Mesothelial cell of epicardium (in vitro differentiated cells): ENCODE measurements around the gene ZFAND6. TPM values are rescaled to one million over a fixed set of nuclear protein-coding genes. Genes with fewer than 3 reads are reported as not detected.

Experiments
- DNase-seq, 2 experiments: peaks; one replicate each; pipeline ENCODE4 v3.0.0; 2021; ENCODE audit warnings: low spot score in 2 of 2; ENCODE audit not compliant: unreplicated experiment in 2 of 2
- H3K27ac Mint-ChIP-seq: 2 replicates; pipeline ENCODE4 v1.8.0; 2021; ENCODE audit warnings: mixed read lengths
- H3K27me3 Mint-ChIP-seq: 2 replicates; pipeline ENCODE4 v1.8.0; 2021; ENCODE audit warnings: low read depth, mixed read lengths
- H3K36me3 Mint-ChIP-seq: 2 replicates; pipeline ENCODE4 v1.8.0; 2021; ENCODE audit warnings: mixed read lengths
- H3K4me1 Mint-ChIP-seq: 2 replicates; pipeline ENCODE4 v1.8.0; 2021; ENCODE audit warnings: mixed read lengths
- H3K4me3 Mint-ChIP-seq: 2 replicates; pipeline ENCODE4 v1.8.0; 2021; ENCODE audit warnings: mild to moderate bottlenecking, moderate library complexity, mixed read lengths
- H3K9me3 Mint-ChIP-seq: 2 replicates; pipeline ENCODE4 v1.8.0; 2021; ENCODE audit warnings: mixed read lengths
- CTCF ChIP-seq: fragments of 200-600 bp; sonication (generic); IDR thresholded peaks from one replicate; pipeline ENCODE4 v1.5.0; 2021; ENCODE audit warnings: antibody characterized with exemption; ENCODE audit not compliant: unreplicated experiment
- total RNA-seq: library from RNA; stranded (reverse); gene quantifications from 3 replicates; pipeline ENCODE4 v1.2.1, GENCODE V29; 2021

The ZFAND6 gene
- total RNA-seq, 1 donor from 2014 or later, result 88.8 TPM

DNA sequence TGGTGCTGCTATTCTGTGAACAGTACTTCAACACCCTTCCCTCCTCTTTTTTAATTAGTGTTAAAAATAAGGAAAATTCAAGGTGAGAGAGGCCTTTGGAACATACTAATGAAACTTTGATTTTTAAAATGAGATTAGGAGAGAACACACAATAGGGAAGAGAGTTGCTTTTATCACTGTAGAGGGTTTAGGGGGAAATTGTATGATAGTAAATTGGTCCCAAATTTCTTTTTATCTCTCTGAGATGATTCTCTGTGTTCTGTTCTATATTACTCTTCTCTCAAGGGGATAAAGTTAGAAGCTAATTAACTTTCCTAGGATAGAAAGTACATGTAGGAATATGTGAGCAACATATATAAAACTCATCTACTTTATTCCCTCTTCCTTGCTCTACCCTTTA, 40.8 kb downstream of the ZFAND6 start:
- Mint-ChIP-seq H3K27ac (no peak overlapping the region), H3K36me3 (peaks cover 5% of the 10 kb centered on the region), H3K4me1 (peaks cover 25% of the 10 kb centered on the region), H3K4me3 (no peak overlapping the region), H3K27me3 (no peaks in the 10 kb centered on the region), H3K9me3 (no peaks in the 10 kb centered on the region)
- TF ChIP-seq CTCF, result no peak
- DNase-seq, result no peak

DNA sequence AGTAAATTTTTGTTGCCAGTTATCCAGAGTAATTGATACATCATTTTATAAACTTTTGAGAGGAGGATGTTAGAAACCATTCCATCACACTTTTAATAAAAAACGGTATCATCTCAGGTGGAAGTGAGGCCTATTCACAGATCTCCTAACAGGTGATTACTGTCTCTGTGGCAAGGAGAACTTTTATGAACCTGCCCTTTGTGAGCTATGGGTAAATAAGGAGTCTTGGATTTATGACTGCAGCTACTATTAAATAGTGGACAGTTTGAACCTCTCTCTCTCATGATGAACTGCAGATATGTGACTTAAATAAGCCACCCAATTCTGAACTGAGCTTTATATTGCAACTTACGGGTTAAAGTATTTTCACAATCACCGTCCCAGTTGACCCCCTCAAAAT, 45.7 kb downstream of the ZFAND6 start:
- TF ChIP-seq CTCF, result no peak
- Mint-ChIP-seq H3K36me3 (peaks cover 5% of the 10 kb centered on the region), H3K4me3 (no peak overlapping the region), H3K4me1 (peaks cover 15% of the 10 kb centered on the region), H3K27me3 (no peaks in the 10 kb centered on the region), H3K27ac (peak overlapping the region; percentile 6), H3K9me3 (no peaks in the 10 kb centered on the region)
- no peak for DNase-seq

DNA sequence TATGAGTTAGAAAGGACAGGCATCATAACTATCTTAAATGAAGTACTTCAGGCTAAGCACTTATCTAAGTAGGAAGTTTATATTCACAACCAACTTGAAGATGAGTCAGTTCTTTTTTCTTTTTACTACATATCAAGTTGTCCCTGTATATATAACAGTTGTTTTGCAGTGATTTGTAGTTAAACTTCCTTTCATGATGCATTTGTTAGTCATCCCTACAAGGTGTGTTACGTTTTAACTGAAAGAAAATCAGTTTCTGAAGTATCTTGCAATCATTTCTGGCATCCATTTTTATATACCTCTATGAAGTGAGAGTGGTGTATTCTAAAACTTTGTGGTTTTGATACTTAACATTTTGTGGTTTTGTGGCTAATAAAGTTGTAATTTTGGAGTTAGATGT, 46.1 kb downstream of the ZFAND6 start:
- Mint-ChIP-seq H3K4me3 (no peak overlapping the region), H3K27me3 (no peaks in the 10 kb centered on the region), H3K36me3 (peaks cover 5% of the 10 kb centered on the region), H3K9me3 (no peaks in the 10 kb centered on the region), H3K27ac (no peak overlapping the region), H3K4me1 (peaks cover 15% of the 10 kb centered on the region)
- no peak for DNase-seq
- no peak for TF ChIP-seq CTCF

- Mint-ChIP-seq H3K27ac (no peak overlapping the region), H3K27me3 (no peaks in the 10 kb centered on the region), H3K9me3 (no peaks in the 10 kb centered on the region), H3K36me3 (peaks cover 5% of the 10 kb centered on the region), H3K4me3 (no peak overlapping the region), H3K4me1 (peaks cover 15% of the 10 kb centered on the region)
- DNase-seq, result no peak
- no peak for TF ChIP-seq CTCF
Observed at GRCh38 chr15:80106051-80106450, 46.6 kb downstream of the ZFAND6 start.

DNA sequence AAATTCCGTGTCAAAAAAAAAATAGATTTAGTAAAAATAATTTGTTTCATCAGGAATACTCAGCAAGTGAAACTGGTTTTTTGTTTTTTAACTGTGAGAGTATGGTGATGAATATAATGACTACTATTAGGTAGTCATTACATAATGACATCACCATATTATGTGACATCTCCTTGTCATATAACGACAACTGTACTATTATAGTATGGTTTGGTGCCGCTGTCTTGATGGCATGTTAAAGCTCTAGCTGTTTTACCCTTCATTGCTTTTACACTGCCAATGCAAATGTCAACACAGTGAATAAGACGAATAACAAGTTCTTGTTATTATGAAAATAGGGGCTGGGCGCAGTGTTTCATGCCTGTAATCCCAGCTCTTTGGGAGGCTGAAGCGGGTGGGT, 47.7 kb downstream of the ZFAND6 start:
- Mint-ChIP-seq H3K27me3 (no peaks in the 10 kb centered on the region), H3K27ac (no peak overlapping the region), H3K9me3 (no peaks in the 10 kb centered on the region), H3K4me3 (no peak overlapping the region), H3K4me1 (peaks cover 12% of the 10 kb centered on the region), H3K36me3 (peaks cover 2% of the 10 kb centered on the region)
- no peak for DNase-seq
- TF ChIP-seq CTCF, result no peak

- no peaks in the 10 kb centered on the region for H3K9me3 Mint-ChIP-seq
- peaks cover 2% of the 10 kb centered on the region for H3K36me3 Mint-ChIP-seq
- H3K27me3 Mint-ChIP-seq, result no peaks in the 10 kb centered on the region
Observed at GRCh38 chr15:80107774-80108173, 48.3 kb downstream of the ZFAND6 start.

More at GRCh38 chr15:80107774-80108173, 48.3 kb downstream of the ZFAND6 start:
- Mint-ChIP-seq H3K4me1 (peaks cover 8% of the 10 kb centered on the region), H3K27ac (no peak overlapping the region), H3K4me3 (no peak overlapping the region)
- DNase-seq, result no peak
- TF ChIP-seq CTCF, result no peak
